ENCODE measurements around the gene DHX58.
A peak's percentile ranks its signal among the peaks of the same experiment; 100 is the strongest.

DHX58 gene

DNA sequence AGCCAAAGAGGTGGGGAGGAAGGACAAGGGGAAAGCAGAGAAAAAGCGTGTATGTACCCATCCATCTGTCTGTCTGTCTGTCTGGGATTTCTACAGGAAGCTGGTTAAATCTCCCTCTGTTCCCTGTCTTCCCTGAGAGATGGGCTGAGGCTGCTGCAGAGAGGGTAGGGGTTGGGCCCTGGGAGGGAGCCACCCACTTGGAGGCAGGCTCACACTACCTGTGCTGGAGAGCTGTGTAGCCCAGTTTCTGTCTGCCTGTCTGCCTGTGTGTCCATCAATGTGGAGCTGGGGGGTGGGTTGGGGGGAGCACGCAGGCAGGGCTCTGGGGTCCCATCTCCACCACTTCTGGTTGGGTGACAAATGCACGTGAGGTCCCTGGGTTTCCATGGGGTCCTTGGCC, 43.5 kb downstream of the DHX58 start:
- H3K4me3 ChIP-seq (ENCODE audit: low read depth, low read length): no peak overlapping the region
- no peak for TF ChIP-seq CTCF (conservative IDR thresholded peaks at IDR 0.05; ENCODE audit: low read depth, low read length)
- no peak for DNase-seq (ENCODE audit: low read depth)

GRCh38 chr17:42067371-42068091, 45.0 kb downstream of the DHX58 start:
- DNase-seq (ENCODE audit: low read depth): peak; percentile 47
- peak; percentile 92 for TF ChIP-seq CTCF (conservative IDR thresholded peaks at IDR 0.05; ENCODE audit: low read depth, low read length)

GRCh38 chr17:42065201-42065600, 47.3 kb downstream of the DHX58 start:
- no peak for TF ChIP-seq CTCF (conservative IDR thresholded peaks at IDR 0.05; ENCODE audit: low read depth, low read length)
- peak; percentile 33 for DNase-seq (ENCODE audit: low read depth)
- H3K4me3 ChIP-seq (ENCODE audit: low read depth, low read length): no peak overlapping the region

More at GRCh38 chr17:42067371-42068091, 45.0 kb downstream of the DHX58 start:
- H3K4me3 ChIP-seq (ENCODE audit: low read depth, low read length): no peak overlapping the region

DNA sequence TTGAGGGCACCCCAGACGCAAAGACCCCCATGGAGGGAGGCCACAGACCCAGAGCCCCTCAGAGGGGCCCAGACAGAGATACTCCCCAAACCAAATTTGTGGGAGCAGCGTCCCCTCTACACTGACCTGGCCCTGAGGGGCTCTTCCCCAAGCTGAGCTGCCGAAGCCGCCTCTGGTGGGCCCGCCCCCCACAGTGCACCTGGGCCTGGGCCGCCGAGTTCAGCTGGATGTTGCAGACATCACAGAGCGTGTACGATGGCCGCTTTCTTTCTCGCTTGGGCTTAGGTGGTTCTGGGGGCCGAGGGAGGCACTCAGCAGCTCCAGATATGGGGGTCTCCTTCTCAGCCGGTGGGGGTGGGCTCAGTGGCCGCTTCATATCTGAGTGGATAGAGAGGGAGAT, 49.8 kb downstream of the DHX58 start:
- no peak for DNase-seq (ENCODE audit: low read depth)
- H3K4me3 ChIP-seq (ENCODE audit: low read depth, low read length): no peak overlapping the region
- TF ChIP-seq CTCF (conservative IDR thresholded peaks at IDR 0.05; ENCODE audit: low read depth, low read length): no peak

GRCh38 chr17:42061646-42062487, 50.6 kb downstream of the DHX58 start:
- no peak overlapping the region for H3K4me3 ChIP-seq (ENCODE audit: low read depth, low read length)
- DNase-seq (ENCODE audit: low read depth): no peak
- TF ChIP-seq CTCF (conservative IDR thresholded peaks at IDR 0.05; ENCODE audit: low read depth, low read length): no peak

- H3K4me3 ChIP-seq (ENCODE audit: low read depth, low read length): no peak overlapping the region
- TF ChIP-seq CTCF (conservative IDR thresholded peaks at IDR 0.05; ENCODE audit: low read depth, low read length): no peak
- no peak for DNase-seq (ENCODE audit: low read depth)
Observed at GRCh38 chr17:42060231-42060630, 52.3 kb downstream of the DHX58 start.
